HFFc6 (cell line): ENCODE results near the gene HK3. TPM values are rescaled to one million over a fixed set of nuclear protein-coding genes. Genes with fewer than 3 reads are reported as not detected.
A peak's percentile ranks its signal among the peaks of the same experiment; 100 is the strongest.

Source experiments
- DNase-seq: peaks from one replicate; pipeline ENCODE4 v3.0.0-alpha.2; 2018
- H3K27ac Mint-ChIP-seq: 2 replicates; pipeline ENCODE4 v1.8.0; 2020; ENCODE audit warnings: mild to moderate bottlenecking, mixed read lengths
- H3K27me3 Mint-ChIP-seq: 2 replicates; pipeline ENCODE4 v1.8.0; 2021; ENCODE audit warnings: mild to moderate bottlenecking, moderate library complexity, mixed read lengths; ENCODE audit not compliant: insufficient read depth
- H3K36me3 Mint-ChIP-seq: 2 replicates; pipeline ENCODE4 v1.8.0; 2021; ENCODE audit warnings: low read depth, mixed read lengths
- H3K4me1 Mint-ChIP-seq: 2 replicates; pipeline ENCODE4 v1.8.0; 2020; ENCODE audit warnings: low read depth, mixed read lengths
- H3K4me3 Mint-ChIP-seq: 2 replicates; pipeline ENCODE4 v1.8.0; 2020; ENCODE audit warnings: mild to moderate bottlenecking, moderate library complexity, mixed read lengths
- H3K9me3 Mint-ChIP-seq: 2 replicates; pipeline ENCODE4 v1.8.0; 2020; ENCODE audit warnings: mild to moderate bottlenecking, mixed read lengths
- total RNA-seq, 6 experiments: library from RNA; stranded (reverse); fragmentation: NEBNext Ultra II Directional; extraction: Animal tissue kit (Norgen Biotek cat#: 25700); gene quantifications; 2 replicates in 1 of 6; 3 replicates in 5 of 6; pipeline ENCODE4 v1.2.3, GENCODE V29; 2021
- TF ChIP-seq, protein P1 (sequence below): fragments of 200-600 bp; sonication (generic); IDR thresholded peaks from 2 replicates; pipeline ENCODE4 v1.5.0; 2021; ENCODE audit warnings: antibody characterized with exemption, mild to moderate bottlenecking

HK3 gene
- total RNA-seq, 6 experiments from 2014 or later: not detected

DNA sequence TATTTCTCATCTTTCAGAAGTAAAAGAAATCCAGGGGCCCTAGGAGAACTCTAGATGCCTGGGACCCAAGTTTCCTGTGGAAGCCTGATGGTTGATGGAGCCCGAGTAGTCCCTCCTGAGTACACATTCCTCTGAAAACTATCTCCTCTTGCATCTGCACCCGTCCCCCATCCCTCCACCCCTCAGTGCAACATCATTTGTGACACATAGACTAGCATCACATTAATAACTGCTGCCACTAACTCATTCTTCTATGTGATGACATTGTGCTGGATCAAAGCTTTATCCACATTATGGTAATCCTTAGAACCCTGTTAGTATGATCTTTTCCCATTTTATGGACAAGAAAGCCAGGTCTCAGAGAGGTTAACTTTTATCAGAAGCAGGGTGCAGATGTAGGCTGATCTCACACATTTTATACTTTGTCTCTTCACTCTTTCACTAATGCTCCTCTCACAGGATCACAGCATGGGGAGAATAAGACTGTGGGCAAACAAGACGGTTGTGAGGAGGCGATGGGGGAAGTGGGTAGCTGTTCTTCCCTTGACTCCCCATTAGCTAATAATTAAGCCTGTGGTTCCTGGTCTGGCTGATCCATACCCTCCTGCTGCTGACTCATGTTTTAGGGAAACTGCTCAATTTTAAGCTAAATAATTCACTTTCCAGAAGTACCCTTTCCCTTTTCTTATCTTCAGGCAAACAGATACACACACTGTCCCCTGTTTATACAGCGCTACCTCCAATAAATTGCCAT is 3.9 kb upstream of the HK3 start:
- peaks cover 25% of the 10 kb centered on the region for H3K36me3 Mint-ChIP-seq
- peaks cover 1% of the 10 kb centered on the region for H3K27me3 Mint-ChIP-seq
- TF ChIP-seq, protein P1, sequence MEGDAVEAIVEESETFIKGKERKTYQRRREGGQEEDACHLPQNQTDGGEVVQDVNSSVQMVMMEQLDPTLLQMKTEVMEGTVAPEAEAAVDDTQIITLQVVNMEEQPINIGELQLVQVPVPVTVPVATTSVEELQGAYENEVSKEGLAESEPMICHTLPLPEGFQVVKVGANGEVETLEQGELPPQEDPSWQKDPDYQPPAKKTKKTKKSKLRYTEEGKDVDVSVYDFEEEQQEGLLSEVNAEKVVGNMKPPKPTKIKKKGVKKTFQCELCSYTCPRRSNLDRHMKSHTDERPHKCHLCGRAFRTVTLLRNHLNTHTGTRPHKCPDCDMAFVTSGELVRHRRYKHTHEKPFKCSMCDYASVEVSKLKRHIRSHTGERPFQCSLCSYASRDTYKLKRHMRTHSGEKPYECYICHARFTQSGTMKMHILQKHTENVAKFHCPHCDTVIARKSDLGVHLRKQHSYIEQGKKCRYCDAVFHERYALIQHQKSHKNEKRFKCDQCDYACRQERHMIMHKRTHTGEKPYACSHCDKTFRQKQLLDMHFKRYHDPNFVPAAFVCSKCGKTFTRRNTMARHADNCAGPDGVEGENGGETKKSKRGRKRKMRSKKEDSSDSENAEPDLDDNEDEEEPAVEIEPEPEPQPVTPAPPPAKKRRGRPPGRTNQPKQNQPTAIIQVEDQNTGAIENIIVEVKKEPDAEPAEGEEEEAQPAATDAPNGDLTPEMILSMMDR: no peak
- no peak overlapping the region for H3K4me3 Mint-ChIP-seq
- H3K4me1 Mint-ChIP-seq: no peaks in the 10 kb centered on the region
- no peak for DNase-seq
- H3K27ac Mint-ChIP-seq: no peak overlapping the region
- H3K9me3 Mint-ChIP-seq: no peaks in the 10 kb centered on the region

DNA sequence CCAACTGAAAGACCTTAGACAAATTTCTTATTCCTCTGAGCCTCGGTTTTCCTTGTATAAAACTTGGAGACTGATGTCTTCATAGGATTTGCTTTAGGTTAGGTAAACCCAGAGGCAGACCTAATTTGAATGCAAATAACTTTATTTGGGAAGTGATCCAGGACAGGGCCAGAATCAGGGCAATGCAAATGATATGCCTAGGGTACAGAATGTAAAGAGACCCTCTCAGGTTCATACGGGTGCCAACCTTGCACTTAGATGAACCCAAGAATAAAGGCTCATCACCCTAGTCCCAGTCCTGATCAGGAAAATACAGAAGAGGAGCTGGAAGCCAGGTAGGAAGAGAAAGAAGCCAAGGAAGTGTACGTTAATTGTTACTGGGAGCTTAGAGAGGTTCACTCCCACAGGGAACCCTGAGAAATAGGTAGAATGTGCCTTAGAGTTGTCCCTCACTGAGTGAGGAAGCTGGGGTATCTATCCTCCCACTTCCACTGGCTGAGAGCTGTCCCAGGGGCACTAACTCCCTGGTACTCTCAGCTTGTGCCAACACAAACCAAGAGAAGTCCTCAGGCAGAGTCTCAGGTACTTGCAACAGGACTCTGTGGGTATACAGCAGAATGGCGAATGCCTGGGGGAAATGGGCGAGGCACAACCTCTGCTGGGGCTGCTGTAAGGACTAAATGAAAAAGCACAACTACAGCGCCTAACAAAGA is 3.1 kb upstream of the HK3 start:
- Mint-ChIP-seq H3K4me1 (no peaks in the 10 kb centered on the region), H3K9me3 (no peaks in the 10 kb centered on the region), H3K27ac (no peak overlapping the region), H3K4me3 (no peak overlapping the region), H3K36me3 (peaks cover 17% of the 10 kb centered on the region), H3K27me3 (peaks cover 4% of the 10 kb centered on the region)
- no peak for DNase-seq
- TF ChIP-seq, protein P1: no peak

DNA sequence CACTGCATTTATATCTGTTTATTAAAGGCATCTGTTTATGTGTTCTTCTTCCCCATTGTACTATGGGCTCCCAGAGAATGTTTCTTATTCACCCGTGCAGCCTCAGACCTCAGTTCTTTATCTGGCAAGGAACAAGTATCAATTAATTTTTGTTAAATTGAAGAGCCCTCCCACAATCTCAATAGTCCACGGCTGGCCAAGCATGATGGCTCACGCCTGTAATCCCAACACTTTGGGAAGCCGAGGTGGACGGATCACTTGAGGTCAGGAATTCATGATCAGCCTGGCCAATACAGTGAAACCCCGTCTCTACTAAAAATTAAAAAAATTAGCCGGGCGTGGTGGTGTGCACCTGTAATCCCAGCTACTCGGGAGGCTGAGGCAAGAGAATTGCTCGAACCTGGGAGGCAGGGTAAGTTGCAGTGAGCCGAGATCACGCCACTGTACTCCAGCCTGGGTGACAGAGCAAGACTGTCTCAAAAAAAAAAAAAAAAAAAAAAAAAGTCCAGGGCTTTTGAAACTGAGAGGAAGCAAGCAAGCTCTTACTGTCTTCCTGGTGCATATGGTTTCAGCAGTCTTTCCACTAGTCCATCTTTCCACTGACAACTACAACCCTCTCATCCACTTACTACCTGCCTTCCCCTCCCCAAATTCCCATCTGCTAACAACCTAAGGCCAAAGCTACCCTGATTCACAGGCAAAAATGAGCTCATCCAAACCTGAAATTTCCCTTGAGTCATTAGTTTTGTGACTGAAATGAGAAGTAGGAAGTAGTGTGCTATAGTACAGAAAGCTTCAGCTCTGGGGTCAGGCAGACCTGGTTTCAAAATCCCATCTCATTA is 2.3 kb upstream of the HK3 start:
- Mint-ChIP-seq H3K27ac (0 out of 2 replicates have a peak overlapping the region, but pooled peaks have one; percentile 27), H3K9me3 (no peaks in the 10 kb centered on the region), H3K4me3 (no peak overlapping the region), H3K27me3 (peaks cover 4% of the 10 kb centered on the region), H3K36me3 (peaks cover 17% of the 10 kb centered on the region), H3K4me1 (no peaks in the 10 kb centered on the region)
- DNase-seq: no peak
- TF ChIP-seq, protein P1: no peak

DNA sequence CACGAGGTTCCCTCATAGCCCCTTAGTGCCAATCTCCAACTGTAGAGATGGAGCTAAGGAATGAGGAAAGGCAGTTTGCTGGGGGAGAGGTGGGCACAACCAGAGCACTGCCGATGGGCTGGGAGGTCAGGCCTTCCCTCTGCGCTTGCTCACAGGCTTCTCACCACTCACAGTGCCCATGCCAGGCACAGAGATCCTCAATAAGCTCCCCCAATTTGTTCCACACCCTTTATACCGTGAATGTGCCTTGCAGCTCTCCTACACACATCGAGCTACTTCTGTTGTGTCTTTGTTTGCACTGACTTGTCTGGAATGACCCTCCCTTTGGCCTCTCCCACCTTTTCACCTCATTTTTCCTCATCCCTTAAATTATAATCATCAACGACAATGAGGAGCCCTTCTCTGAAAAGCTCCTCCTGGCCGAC is 1.6 kb upstream of the HK3 start:
- TF ChIP-seq, protein P1: no peak
- Mint-ChIP-seq H3K36me3 (peaks cover 14% of the 10 kb centered on the region), H3K4me1 (no peaks in the 10 kb centered on the region), H3K27ac (peak overlapping the region; percentile 27; the same call in 1 of the 2 replicates), H3K27me3 (peaks cover 9% of the 10 kb centered on the region), H3K4me3 (no peak overlapping the region), H3K9me3 (no peaks in the 10 kb centered on the region)
- DNase-seq: no peak

DNA sequence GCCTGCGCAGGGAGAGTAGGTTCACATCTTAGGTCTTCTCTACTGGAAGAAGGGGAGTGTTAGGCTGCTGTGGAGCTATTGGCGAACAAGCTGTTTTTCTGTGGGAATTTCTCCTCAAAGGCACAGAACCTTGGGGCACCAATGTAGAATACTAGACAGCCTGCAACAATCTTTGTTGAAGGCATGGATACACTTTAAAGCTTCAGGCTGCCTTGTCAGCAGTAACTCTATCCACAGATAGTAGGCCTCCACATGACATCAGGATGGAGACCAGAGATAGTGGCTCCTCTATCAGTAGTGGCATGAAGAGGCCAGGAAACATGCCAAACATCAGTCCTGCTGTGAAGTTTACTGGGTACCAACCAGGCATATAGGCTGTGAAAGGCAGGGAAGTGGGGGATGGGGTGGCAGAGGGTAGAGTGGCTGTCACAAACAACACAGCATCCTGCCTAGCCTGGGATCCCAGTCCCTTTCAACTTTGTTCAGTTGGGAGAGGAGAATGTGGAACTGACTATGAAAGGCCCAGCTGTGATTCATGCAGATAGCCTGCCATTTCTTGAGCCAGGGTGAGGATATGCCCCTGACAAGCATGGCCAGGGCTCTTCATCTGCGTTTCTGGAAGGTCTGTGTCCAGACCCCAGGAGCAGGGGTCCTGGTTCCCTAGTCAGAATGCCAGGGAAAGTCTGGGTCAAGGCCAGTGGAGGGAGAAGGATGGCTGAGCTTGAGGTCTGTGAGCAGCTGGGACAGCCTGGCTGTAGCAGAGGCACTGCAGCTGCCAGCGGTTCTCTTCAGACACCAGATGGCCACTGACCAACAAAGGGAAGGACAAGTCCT is 1.0 kb upstream of the HK3 start:
- Mint-ChIP-seq H3K27me3 (peaks cover 14% of the 10 kb centered on the region), H3K4me1 (no peaks in the 10 kb centered on the region), H3K27ac (no peak overlapping the region), H3K36me3 (peaks cover 8% of the 10 kb centered on the region), H3K9me3 (no peaks in the 10 kb centered on the region), H3K4me3 (no peak overlapping the region)
- TF ChIP-seq, protein P1: no peak
- no peak for DNase-seq
